Activated T-helper 9 cell treated with anti-CD3 and anti-CD28 coated beads, Interleukin-2, amount 50 U/mL, for 16 hours (primary cell): ENCODE measurements around the gene GEN1.
A peak's percentile ranks its signal among the peaks of the same experiment; 100 is the strongest.

ENCODE experiments used
- DNase-seq: peaks from one replicate; pipeline ENCODE4 v3.0.0-alpha.2; 2020; ENCODE audit warnings: low read depth

Gene GEN1

DNA sequence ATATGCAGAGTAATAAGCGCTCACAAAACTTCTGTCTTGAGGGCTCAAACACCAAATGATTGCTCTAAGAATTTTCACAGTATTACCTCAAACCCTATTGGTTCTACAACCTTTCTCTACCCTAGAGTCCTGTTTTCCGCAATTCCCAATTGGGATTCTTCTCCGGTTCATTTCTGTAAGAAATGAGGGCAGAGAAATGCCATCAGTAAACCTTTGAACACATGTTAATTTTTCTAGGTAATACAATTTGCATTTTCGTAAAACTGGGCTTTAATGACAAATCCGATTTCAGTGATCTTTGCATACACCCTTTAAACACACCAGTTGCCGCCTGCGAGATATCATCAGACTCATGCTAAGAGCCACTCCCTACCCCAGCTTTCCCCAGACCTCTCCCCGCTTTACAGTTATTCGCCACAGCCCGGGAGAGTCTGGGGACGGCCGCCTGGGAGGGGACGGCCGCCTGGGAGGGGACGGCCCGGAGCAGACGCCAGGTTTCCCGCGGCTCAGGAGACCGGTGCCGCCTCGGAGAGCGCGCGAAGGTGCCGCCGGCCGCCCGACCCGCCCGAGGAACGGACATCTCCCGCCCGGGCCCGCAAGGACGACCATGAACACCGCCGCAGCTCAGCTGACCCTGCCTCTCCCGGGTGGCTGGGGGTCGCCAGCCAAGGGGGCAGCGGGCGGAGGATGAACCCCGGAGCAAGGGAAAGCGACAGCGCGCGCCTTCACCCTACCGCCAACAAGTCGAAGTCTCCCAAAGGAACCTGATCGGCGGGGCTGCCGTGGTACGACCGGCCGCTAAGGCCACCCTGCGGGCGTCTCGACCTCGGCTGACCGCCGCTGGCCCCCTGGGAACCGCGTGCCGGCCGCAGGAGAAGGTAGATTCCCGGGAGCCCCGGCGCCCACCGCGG, 791 bp upstream of the GEN1 start:
- DNase-seq: peak; percentile 38

DNA sequence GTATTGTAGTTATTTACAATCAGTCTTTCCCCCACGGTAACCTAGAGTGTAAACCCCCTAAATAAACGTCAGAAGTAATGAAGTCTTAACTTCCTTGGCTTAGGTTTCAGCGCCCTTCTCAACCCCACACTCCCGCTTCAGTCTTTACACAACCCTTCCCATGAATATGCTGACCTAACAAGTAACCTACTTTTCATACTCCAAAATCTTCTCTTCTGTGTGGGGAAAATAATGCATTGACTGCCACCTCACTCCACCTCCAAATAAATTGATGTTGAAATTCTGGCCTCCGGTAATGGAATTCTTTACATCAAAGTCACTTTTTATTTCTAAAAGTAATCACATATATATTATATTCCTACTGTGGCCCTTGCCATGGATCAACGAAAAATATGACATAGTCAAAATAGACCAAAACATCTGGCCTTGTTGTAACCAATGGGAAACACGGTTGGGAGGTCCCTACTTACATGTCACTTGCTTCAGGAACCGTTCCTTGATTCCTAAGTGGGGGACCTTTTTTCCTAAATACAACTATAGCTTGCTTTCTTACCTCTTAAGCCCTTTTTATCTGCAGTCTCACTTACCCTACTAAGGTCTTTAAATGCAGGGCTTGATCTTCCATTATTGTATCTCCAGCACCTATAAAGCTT, 961 bp downstream of the GEN1 start:
- no peak for DNase-seq

DNA sequence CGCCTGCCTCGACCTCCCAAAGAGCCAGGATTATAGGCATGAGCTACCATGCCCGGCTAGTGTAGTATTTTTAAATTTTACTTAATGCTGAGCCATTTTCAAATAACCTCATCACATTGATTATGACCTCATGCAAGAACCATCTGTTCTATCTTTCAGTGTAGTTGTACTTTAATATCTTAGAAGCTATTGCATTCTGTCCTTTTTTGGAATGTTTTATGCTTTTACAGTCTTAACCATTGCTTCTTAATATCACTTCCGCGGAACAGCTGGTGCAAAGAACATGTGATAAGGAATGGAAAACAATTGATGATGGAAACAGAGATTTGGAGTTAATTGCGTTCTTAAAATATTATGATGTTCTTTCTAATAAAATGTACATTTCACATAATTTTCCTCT, 2.7 kb downstream of the GEN1 start:
- no peak for DNase-seq

DNA sequence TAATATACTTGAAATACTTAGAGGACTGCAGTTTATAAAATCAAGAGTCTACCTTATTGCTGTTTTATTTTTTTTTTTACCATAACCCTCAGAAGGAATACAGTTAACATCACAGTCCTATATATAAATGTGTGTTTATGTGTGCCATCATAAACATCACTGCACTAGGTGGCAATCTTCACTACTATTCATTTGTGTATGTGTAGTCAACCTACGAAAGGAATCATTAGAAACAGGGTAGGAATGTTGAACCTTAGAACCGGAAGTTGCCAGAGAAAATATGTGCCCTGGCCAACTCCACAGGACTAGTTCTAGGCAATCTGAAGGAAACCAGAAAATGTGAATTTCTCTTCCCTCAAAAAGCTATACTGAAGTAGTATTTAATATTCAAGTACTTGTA, 3.4 kb downstream of the GEN1 start:
- no peak for DNase-seq

DNA sequence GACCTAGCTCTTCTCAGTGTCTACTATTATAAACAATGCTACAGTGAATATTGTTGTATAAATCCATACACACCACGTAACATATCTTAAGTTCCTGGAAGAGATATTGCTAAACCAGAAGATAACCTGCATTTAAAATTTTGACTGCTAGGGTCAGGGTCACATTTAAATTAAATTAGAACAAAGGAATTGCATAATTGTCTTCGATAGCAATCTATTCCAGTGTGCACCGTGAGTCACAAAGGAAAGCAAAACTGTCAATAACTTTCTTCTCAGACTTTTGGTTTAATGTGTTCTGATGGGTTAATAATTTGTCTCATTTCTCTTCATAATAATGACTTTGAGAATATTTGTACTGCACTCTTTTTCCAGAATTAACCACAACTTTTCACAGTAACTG, 4.2 kb downstream of the GEN1 start:
- no peak for DNase-seq

DNA sequence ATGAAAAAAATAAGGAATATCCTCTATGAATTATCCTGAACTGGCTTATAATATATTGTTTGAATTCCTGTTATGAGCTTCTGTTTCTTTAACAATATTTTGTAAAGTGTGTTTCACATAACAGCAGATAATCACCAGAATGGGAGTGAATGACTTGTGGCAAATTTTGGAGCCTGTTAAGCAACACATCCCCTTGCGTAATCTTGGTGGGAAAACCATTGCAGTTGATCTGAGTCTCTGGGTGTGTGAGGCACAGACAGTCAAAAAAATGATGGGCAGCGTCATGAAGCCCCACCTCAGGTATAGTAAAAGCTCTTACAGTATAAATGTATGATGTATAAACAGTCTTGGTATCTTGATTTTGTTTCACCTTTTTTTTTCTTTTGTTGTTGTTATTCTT, 5.9 kb downstream of the GEN1 start:
- no peak for DNase-seq

DNA sequence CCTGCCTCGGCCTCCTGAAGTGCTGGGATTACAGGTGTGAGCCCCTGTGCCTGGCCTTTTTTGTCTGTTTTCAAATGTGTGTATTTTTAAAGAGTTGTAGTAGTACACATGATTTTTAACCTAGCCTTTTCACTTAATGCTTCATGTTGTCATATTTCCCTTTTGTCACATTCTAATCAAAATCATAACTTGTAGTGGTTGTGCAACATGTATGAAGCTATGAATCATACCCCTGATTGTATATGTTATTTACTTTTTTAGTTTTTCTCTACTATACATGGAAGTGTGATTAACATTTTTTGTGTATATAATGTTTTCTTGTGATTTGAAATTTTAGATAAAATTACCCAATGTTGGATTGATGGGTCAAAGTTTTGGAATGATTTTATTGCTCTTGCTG, 8.5 kb downstream of the GEN1 start:
- DNase-seq: no peak

DNA sequence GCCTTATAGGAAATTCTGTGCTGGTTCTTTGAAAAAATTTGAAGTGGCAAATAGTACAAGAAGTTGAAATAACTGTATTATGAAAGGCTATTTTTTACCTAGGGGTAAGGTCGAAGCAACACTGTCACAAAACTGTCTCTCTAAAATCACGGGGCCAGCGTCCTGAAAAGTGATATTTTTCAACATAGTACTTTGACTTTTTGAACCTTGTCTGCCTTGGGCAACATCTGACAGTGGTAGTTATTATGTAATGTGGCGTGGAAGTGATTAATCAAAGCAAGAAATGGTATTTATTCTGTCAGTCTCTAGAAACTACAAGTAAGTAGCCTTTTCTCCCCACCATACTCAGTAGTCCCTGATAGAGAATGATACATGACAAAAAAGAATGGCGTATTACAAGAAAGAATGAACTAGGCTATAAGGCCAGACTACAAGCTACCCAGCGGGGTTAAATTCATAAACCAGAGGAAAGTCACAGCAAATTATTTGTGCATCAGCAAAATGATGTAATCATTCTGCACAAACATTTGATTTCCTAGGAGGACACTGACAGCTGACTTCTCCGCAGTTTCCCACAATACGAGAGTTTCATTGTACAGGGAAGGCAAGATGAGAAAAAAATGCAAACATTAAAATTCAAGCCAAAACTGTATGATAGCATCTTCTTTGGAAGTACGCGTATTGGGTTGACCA, 9.8 kb downstream of the GEN1 start:
- no peak for DNase-seq

DNA sequence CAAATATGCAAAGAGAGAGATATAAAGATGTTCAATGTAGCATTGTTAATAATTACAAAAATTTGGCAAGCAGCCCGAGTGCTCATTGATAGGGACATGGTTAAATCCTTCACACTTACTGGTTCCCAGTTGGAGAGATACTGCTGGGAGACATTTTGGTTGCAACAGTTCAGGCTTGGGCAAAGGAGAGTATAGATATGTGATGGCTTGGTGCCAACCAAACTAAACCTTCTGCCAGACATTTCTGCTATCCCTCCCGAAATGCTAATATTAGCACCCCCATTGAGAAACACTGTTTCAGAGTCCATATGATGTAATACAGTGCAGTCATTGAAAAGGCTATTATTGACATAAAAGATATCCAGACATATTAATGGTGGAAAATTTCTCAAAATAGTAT, 11.5 kb downstream of the GEN1 start:
- no peak for DNase-seq

DNA sequence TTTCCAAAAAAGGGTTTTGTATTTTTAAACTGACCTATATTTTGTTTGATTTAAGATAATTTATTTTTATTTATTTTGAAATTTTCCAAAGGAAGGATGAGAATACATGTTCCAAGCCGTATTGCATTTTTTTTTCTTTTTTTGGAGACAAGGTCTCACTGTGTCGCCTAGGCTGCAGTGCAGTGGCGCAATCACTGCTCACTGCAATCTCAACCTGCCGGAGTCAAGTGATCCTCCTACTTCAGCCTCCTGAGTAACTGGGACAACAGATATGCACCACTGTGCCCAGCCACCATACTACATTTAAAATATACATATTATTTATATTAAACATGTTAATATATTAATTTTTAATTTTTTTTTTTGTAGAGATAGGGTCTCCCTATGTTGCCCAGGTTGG, 15.0 kb downstream of the GEN1 start:
- DNase-seq: no peak

DNA sequence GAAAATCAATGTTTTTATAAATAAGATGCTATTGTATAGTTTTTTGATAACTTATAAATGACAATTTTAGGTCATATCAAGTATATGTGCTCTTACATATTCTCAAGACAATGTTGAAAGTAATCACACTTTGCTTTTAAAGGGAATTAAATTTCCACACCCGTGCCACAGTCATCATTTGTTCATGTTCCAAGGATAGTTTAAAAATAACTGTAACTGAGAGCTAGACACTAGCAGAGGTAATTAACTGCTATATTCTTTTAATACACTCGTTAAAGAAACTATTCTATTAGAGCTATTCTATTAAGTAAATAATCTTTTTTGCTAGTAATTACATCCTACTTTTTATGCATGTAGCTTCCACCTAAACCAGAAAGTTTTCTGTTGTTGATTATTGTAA, 18.0 kb downstream of the GEN1 start:
- no peak for DNase-seq

DNA sequence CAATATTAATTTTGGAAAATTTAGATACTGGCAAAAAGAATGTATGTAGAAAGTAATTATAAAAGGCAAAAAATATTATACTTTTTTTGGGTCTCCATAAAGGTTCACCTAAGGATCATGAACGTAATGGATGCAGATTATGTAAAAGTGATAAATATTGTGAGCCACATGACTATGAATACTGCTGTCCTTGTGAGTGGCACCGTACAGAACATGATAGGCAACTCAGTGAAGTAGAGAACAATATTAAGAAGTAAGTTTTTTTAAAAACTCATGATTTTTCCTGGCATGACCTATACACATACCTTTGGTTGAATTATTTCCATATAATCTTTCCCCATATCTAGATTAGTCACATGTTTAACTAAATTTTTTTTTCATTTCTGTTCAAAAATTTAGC, 18.6 kb downstream of the GEN1 start:
- DNase-seq: no peak

DNA sequence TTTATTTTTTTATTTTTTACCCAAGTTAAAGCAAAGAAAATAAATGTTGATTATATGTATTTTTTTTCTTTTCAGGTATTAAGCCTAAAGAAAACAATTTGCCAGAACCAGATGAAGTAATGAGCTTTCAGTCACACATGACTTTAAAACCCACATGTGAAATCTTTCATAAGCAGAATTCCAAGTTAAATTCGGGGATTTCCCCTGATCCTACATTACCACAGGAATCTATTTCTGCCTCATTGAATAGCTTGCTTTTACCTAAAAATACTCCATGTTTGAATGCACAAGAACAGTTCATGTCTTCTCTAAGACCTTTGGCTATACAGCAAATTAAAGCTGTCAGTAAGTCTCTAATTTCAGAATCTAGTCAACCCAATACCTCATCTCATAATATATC, 26.6 kb downstream of the GEN1 start:
- DNase-seq: no peak

DNA sequence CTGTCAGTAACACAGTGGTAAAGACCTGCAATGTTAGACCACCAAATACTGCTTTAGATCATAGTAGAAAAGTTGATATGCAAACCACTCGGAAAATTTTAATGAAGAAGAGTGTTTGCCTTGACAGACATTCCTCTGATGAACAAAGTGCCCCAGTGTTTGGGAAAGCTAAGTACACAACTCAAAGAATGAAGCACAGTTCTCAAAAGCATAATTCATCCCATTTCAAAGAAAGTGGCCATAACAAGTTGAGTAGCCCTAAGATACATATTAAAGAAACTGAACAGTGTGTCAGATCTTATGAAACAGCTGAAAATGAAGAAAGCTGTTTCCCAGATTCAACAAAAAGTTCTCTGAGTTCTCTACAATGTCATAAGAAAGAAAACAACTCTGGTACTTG, 27.5 kb downstream of the GEN1 start:
- no peak for DNase-seq

DNA sequence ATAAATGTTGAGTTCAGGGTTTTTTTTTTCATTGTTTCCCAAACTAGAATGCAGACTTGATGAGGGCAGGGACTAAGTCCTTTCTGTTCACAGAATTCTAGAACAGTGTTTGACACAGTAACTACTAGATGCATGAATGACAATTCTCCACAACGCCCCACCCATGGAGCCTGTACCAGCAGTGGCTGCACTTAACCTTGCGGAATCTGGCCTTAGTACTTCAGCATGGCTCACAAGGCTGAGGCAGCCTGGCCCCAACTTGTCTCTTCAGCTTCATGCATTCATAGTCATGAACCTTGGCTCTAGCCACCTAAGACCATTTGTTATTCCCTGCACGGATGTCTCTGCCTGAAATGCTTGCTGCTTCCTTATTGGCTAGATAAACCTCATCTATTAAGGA, 32.8 kb downstream of the GEN1 start:
- DNase-seq: no peak

DNA sequence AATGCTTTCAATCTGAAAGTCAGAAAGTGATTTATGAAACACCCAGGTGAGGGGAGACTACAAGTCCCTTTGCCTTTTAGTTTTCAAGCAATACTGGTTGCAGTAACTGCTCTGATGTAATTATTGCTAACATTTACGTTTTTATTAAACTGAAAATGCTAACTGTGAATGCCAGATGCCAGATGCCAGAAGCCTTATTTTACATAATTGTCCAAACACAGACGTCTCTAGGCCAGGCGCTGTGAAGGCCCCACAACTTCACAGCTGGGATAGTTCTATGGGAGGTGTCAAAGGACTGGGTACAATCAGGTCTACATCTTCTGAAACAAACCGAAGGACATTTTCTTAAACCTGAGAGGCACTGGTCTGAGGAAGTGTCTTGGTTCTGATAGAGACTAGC, 34.8 kb downstream of the GEN1 start:
- DNase-seq: no peak

DNA sequence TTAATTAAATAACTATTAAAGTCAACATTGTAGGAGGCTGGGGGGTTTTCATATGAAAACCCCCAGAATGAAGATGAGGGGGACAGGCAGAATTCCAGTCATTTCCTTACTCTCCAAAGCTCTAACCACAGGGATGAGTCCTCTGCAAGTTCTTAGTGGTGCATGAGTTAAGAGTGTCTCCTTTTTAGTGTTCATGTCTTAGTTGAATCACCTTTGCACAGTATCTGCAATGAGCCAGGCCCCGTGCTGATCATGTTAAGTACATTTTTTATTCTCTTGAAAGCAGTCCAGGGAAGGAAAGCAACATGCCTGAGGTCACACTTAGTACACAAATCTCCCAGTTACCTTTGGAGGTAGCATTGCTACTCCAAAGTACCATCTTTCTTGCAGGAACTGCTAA, 36.6 kb downstream of the GEN1 start:
- no peak for DNase-seq

DNA sequence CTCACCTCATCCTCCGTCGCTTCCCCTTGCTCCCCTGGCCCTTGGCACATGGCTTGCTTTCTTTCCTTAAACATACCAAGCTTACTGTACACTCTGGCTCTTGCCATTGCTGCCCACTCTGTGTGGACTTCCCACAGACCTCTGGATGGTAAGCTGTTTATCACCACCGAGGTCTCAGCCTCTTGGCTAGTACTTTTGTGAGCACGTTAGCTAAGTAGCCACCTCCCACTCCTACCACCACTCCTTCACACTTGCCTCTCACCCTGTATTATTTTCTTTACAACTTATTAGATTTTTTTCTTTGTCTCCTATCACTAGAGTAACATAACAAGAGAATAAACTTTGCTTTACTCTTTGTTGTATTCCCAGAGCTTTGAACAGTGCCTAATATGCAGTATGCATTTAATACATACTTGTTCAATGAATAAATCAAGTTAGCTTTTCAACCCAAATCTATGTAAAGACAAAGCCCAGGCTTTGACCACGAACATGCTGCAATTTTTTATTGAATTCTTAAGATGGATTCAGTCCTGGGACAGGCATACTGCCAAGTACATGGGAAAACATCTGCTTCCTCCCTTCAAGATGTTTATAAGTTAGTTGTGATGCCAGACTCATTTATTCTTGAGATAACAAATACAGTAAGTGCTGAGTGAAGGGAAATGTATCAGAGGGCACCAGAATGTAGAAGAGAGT, 37.3 kb downstream of the GEN1 start:
- DNase-seq: no peak

DNA sequence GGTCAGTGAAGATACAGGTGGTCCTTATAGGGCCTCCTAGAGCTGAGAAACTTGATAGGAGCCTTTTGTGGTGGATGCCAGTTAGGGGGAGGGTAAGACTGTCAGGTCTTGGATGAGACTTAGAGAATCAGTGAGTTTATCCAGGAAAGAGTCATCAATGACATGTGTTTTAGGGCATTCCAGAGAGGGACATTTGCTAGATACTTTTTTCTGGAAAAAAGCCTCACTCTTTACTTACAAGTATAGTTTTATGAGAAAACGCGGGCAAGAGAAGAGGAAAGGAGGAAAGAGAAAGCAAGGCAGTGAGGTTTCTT, 37.8 kb downstream of the GEN1 start:
- no peak for DNase-seq

DNA sequence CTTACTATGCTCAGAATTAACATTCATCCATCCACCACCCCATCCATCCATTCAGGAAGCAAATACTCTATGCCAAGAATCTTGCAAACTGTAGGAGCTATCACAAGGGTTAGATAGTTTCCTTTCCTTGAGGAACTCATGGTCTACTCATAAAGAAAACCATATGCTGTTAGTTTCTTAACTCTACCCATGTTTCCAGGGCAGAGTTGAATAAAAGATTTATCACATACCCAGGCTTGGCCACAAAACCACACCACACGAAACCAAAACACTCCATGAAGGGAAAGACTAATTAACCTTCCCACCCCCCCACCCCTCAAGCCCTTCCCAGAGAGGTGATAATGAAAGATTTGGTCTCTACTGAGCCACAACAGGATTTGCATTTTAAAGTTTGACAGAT, 38.6 kb downstream of the GEN1 start:
- DNase-seq: no peak

DNA sequence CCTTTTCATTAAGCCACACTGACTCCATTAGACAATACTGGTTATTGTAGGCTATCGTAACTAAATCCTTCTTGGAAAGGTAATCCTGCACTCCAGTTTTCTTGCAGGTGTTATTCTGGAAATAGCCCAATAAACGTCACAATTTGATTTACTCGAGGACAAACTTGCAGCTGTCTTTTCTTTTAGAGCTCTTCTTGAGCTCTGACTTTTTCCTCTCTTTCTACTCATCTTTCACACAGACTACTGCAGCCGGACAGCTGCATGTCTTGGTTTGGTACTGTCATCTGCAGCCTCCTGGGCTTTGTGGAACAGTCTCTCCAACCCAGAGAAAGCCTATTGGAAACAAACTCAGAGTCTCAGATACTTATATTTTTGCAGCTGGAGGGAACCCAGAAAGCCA, 39.4 kb downstream of the GEN1 start:
- DNase-seq: no peak

DNA sequence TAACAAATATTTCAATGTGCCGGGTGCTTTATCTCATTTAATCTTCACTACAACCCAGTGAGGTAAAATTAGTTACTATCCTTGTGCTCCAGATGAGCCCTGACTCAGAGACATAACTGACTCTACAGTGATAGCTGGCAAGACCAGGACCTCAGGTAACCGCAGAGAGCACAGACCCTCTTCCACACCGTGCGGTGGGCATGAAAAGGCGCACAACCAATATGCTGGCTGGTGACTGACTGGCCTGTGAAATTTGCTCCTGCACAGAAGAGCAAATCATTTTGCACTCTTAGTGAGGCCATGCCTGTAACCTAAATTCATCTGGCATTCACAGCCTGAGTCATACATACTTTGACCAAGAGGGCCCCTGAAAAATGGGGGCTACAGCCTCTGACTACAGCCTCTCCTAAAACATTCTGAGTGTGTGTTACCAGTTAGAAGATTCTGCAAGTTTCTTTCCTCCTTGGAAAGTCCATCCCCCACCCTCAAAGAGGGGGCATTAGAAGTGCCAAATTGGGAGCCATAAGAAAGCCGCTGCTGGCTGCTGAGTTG, 39.9 kb downstream of the GEN1 start:
- DNase-seq: no peak

DNA sequence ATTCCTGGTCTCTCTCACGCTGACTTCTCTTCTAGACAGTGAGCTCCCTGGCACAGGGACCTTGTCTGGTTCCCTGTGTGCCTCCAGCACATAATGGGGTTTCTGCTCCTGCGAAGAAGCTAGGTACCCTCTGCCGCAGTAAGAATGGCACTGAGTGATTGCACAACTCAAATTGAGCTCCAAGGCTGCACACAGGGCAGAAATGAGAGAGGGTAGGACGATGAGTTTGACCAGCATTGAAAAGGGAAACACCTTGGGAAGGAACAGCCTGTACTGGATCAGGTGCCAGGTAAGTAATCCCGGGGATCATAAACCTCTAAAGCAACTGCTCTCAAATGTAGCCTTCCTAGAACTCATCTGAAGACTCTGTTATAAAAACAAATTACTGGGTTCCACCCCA, 41.4 kb downstream of the GEN1 start:
- no peak for DNase-seq
